Measurements from ENCODE around the gene GSN.

DNA sequence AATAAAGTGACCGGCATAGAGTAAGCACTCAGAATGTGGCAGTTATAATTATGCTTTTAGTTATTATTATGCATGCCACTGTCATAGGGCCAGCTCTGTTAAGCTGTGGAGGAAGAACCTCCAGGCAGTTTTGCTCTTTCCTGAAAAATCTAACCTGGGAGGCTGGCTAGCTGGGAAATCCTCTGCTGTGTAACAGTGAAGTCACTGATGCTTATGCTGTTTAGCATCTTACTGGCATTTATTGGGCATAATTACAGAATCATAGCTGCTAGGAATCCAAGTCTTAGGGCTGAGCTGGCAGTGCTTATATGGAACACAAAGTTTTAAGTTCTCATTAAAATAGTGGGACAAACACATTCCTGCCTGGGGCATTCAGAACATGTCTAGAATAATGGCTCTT lies 5.5 kb upstream of the GSN start:
- TF ChIP-seq, protein P1, sequence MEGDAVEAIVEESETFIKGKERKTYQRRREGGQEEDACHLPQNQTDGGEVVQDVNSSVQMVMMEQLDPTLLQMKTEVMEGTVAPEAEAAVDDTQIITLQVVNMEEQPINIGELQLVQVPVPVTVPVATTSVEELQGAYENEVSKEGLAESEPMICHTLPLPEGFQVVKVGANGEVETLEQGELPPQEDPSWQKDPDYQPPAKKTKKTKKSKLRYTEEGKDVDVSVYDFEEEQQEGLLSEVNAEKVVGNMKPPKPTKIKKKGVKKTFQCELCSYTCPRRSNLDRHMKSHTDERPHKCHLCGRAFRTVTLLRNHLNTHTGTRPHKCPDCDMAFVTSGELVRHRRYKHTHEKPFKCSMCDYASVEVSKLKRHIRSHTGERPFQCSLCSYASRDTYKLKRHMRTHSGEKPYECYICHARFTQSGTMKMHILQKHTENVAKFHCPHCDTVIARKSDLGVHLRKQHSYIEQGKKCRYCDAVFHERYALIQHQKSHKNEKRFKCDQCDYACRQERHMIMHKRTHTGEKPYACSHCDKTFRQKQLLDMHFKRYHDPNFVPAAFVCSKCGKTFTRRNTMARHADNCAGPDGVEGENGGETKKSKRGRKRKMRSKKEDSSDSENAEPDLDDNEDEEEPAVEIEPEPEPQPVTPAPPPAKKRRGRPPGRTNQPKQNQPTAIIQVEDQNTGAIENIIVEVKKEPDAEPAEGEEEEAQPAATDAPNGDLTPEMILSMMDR (IDR thresholded peaks at IDR 0.05), result no peak
- no peak for TF ChIP-seq POLR2A (IDR thresholded peaks at IDR 0.05)
